DOHH2 (cell line): Measurements from ENCODE around the gene IL20RB.

ENCODE experiments used
- H3F3A ChIP-seq: fragments of 200-600 bp; sonication (generic), shearing (Covaris generic); 2 replicates; pipeline ENCODE4 v1.6.0; 2016; ENCODE audit warnings: antibody characterized with exemption, mild to moderate bottlenecking; ENCODE audit not compliant: control insufficient read depth, insufficient read depth
- H3K27ac ChIP-seq: fragments of 200-600 bp; sonication (generic); 2 replicates; pipeline ENCODE4 v1.5.1; 2014; ENCODE audit warnings: low read depth, mild to moderate bottlenecking, low read length, moderate library complexity
- H3K27me3 ChIP-seq: fragments of 200-600 bp; sonication (generic); 2 replicates; pipeline ENCODE4 v1.6.1; 2014; ENCODE audit warnings: mild to moderate bottlenecking, low read length, mixed read lengths; ENCODE audit not compliant: control insufficient read depth
- H3K36me3 ChIP-seq: fragments of 200-600 bp; sonication (generic); 2 replicates; pipeline ENCODE4 v1.6.1; 2014; ENCODE audit warnings: mild to moderate bottlenecking, low read length, moderate library complexity, mixed read lengths; ENCODE audit not compliant: control insufficient read depth
- H3K4me1 ChIP-seq: fragments of 200-600 bp; sonication (generic); 2 replicates; pipeline ENCODE4 v1.6.1; 2014; ENCODE audit warnings: mild to moderate bottlenecking, low read length, mixed read lengths; ENCODE audit not compliant: control insufficient read depth
- H3K4me2 ChIP-seq: fragments of 200-600 bp; sonication (generic); 2 replicates; pipeline ENCODE4 v1.6.0; 2014; ENCODE audit warnings: mild to moderate bottlenecking, low read length, moderate library complexity
- H3K4me3 ChIP-seq: fragments of 200-600 bp; sonication (generic); 2 replicates; pipeline ENCODE4 v1.5.1; 2014; ENCODE audit warnings: mild to moderate bottlenecking, low read length, mixed read lengths
- H3K79me2 ChIP-seq: fragments of 200-600 bp; sonication (generic); 2 replicates; pipeline ENCODE4 v1.6.1; 2014; ENCODE audit warnings: mild to moderate bottlenecking, low read length, mixed read lengths; ENCODE audit not compliant: control insufficient read depth
- H3K9me2 ChIP-seq: fragments of 200-600 bp; sonication (generic); replicated peaks from 2 replicates; pipeline ENCODE4 v1.6.1; 2014; ENCODE audit warnings: mild to moderate bottlenecking, low read length, mixed read lengths; ENCODE audit not compliant: control insufficient read depth
- H3K9me3 ChIP-seq: fragments of 200-600 bp; sonication (generic); 2 replicates; pipeline ENCODE4 v1.6.1; 2014; ENCODE audit warnings: antibody characterized with exemption, low read length, mixed read lengths; ENCODE audit not compliant: control insufficient read depth, insufficient read depth
- H4K20me1 ChIP-seq: fragments of 200-600 bp; sonication (generic); 2 replicates; pipeline ENCODE4 v1.6.0; 2014; ENCODE audit warnings: low read depth, mild to moderate bottlenecking, antibody characterized with exemption, low read length, moderate library complexity; ENCODE audit not compliant: control insufficient read depth, insufficient read depth
- EZH2phosphoT487 ChIP-seq: fragments of 200-600 bp; sonication (generic); IDR thresholded peaks from 2 replicates; pipeline ENCODE4 v1.6.1; 2017; ENCODE audit warnings: borderline replicate concordance, mild to moderate bottlenecking, antibody characterized with exemption, low read length, moderate library complexity, mixed read lengths
- TF ChIP-seq, protein P1 (sequence below): fragments of 200-600 bp; sonication (generic); IDR thresholded peaks from one replicate; pipeline ENCODE4 v1.5.1; 2014; ENCODE audit warnings: antibody characterized with exemption, mild to moderate bottlenecking, low read depth, low read length; ENCODE audit not compliant: poor library complexity, severe bottlenecking

The IL20RB gene

DNA sequence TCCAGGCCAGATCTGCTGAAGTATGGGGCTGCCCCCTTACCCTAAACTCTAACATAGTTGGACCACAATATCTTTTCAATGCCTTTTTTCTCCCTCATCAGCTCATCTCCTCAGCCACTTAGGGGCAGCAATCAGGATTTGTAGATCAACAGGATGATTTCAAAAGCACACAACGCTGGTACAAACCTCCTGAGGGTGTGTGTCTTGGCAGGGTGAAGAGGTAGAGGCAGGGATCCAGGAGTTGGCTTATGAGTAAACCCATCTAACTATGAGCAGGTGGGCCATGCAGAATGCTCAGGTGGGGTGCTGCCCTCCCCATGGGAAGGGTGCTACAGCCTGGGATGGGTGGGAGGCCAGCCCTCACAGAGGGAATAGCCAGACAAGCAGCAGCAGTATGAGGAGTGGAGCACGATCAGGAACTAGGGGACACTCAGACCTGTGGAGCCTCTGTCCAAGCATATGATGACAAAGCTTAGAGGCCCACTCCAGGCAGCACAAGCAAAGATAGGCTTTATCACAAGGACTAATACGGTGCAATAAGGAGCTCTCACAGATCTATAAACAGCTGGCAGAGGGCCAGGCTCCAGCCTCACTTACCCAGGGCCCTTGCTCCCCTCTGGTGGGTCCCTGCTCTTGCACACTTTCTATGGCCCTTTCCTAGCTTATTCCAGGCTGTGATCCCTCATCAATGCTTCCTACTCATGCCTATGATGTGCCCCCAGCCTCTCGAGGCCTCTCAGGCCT lies 32.2 kb downstream of the IL20RB start:
- Histone ChIP-seq H4K20me1 (no peaks in the 10 kb centered on the region), H3K9me3 (no peaks in the 10 kb centered on the region), H3K27ac (no peak overlapping the region), H3F3A (no peaks in the 10 kb centered on the region), H3K4me1 (no peaks in the 10 kb centered on the region), H3K27me3 (no peaks in the 10 kb centered on the region), H3K36me3 (no peaks in the 10 kb centered on the region), H3K4me3 (no peak overlapping the region), H3K9me2 (no peaks in the 10 kb centered on the region), H3K79me2 (no peaks in the 10 kb centered on the region), H3K4me2 (no peak overlapping the region)
- TF ChIP-seq, protein P1, sequence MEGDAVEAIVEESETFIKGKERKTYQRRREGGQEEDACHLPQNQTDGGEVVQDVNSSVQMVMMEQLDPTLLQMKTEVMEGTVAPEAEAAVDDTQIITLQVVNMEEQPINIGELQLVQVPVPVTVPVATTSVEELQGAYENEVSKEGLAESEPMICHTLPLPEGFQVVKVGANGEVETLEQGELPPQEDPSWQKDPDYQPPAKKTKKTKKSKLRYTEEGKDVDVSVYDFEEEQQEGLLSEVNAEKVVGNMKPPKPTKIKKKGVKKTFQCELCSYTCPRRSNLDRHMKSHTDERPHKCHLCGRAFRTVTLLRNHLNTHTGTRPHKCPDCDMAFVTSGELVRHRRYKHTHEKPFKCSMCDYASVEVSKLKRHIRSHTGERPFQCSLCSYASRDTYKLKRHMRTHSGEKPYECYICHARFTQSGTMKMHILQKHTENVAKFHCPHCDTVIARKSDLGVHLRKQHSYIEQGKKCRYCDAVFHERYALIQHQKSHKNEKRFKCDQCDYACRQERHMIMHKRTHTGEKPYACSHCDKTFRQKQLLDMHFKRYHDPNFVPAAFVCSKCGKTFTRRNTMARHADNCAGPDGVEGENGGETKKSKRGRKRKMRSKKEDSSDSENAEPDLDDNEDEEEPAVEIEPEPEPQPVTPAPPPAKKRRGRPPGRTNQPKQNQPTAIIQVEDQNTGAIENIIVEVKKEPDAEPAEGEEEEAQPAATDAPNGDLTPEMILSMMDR: no peak
- TF ChIP-seq EZH2phosphoT487: no peak

DNA sequence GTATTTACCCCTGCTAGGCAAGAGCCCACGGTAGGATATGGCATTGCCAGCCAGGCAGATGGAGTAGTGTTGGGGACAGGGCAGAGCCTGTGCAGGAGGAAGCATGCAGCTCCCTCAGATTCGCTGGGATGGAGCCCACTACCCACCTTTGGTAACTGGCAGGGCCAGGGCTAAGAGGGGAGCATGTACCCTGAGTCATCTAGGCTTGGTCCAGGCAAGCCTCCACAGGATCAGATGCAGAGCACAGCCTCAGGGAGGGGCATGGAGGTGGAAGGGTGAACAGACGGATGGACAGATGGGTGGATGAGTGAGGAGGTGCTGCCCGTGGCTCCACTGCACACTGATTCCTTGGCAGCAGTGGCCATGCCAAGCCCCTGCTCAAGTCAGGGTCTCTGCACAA lies 33.0 kb downstream of the IL20RB start:
- no peaks in the 10 kb centered on the region for H3K9me3 ChIP-seq
- H3K79me2 ChIP-seq: no peaks in the 10 kb centered on the region
- H3K27ac ChIP-seq: no peak overlapping the region
- H4K20me1 ChIP-seq: no peaks in the 10 kb centered on the region
- H3K9me2 ChIP-seq: no peaks in the 10 kb centered on the region
- TF ChIP-seq EZH2phosphoT487: no peak
- H3F3A ChIP-seq: no peaks in the 10 kb centered on the region
- H3K27me3 ChIP-seq: no peaks in the 10 kb centered on the region
- no peaks in the 10 kb centered on the region for H3K36me3 ChIP-seq
- no peak overlapping the region for H3K4me2 ChIP-seq
- H3K4me1 ChIP-seq: no peaks in the 10 kb centered on the region
- no peak overlapping the region for H3K4me3 ChIP-seq

DNA sequence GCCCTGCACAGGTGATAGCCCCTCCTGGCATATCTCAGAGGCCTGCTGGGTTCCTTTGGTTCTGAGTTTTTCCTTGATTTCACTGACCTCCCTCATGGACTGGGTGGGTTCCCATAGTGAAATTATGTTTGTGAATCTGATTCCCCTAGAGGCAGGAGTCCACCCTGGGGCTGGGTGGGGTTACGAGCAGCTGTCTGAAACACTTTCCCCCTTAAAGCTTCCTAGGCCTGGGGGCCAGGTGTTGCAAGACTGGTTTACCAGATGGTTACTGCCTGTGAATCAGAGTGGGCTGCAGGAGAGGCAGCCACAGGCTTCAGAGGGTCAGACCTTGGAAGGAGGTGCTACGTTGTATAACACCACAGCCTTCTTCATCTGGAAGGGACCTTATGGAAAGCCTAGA lies 34.3 kb downstream of the IL20RB start:
- Histone ChIP-seq H3K4me1 (no peaks in the 10 kb centered on the region), H3K36me3 (no peaks in the 10 kb centered on the region), H3K4me3 (no peak overlapping the region), H3K79me2 (no peaks in the 10 kb centered on the region), H3F3A (no peaks in the 10 kb centered on the region), H3K4me2 (no peak overlapping the region), H4K20me1 (no peaks in the 10 kb centered on the region), H3K27ac (no peak overlapping the region), H3K27me3 (no peaks in the 10 kb centered on the region), H3K9me2 (no peaks in the 10 kb centered on the region), H3K9me3 (no peaks in the 10 kb centered on the region)
- TF ChIP-seq EZH2phosphoT487: no peak
- TF ChIP-seq, protein P1: no peak

DNA sequence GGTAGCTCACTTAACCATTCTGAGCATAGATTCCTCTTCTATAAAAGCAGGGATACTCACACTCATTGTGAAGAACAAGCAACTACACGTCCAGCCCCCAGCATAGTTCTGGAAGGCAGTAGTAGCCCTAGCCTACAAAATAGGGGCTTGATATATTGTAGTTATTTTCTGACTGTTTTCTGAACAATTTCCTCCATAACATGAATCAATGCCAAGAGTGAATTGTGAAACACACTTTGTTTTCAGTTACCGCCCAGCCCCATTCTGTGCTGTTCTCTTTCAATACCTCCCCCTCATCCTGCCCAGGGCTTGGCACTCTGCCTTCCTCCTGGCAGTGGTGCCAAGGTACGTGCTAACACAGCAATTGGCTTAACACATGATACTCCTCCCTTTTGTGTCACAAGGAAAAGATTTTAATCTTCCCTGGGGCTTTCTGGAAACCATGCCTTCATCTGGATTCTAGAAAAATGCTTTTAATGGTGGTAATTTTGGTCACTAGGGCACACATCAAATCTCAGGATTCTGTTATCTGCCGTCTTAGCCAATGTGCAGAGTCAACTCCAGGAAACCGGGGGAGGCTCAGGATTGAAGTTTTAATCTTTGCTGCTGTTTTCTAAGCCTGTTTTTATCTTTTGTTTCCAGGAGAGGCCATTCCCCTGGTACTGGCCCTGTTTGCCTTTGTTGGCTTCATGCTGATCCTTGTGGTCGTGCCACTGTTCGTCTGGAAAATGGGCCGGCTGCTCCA lies 37.2 kb downstream of the IL20RB start:
- Histone ChIP-seq H3F3A (no peaks in the 10 kb centered on the region), H3K9me2 (no peaks in the 10 kb centered on the region), H3K27me3 (no peaks in the 10 kb centered on the region), H3K36me3 (no peaks in the 10 kb centered on the region), H3K9me3 (no peaks in the 10 kb centered on the region), H3K27ac (no peak overlapping the region), H3K4me3 (no peak overlapping the region), H3K79me2 (no peaks in the 10 kb centered on the region), H4K20me1 (no peaks in the 10 kb centered on the region), H3K4me2 (no peak overlapping the region), H3K4me1 (no peaks in the 10 kb centered on the region)
- no peak for TF ChIP-seq EZH2phosphoT487
- TF ChIP-seq, protein P1: no peak
